HT-29 (cell line): ENCODE data around the gene FSIP1. TPM values are rescaled to one million over a fixed set of nuclear protein-coding genes. Genes with fewer than 3 reads are reported as not detected.

Source experiments
- DNase-seq: peaks from one replicate; pipeline ENCODE4 v3.0.0-alpha.2; 2015; ENCODE audit warnings: low spot score
- total RNA-seq: library from RNA; depleted of rRNA; stranded (reverse); fragments of >200 nt; shearing (Covaris generic); gene quantifications from 2 replicates; pipeline ENCODE4 v1.2.3, GENCODE V29; 2014

FSIP1 gene
- total RNA-seq, 1 experiment from 2014 or later = 0.48 TPM

- no peak for DNase-seq
Observed at GRCh38 chr15:39594446-39595337, 187.9 kb downstream of the FSIP1 start.

GRCh38 chr15:39593656-39594445, 188.8 kb downstream of the FSIP1 start:
- DNase-seq = no peak

GRCh38 chr15:39593071-39593655, 189.5 kb downstream of the FSIP1 start:
- DNase-seq = no peak

- no peak for DNase-seq
Observed at GRCh38 chr15:39592500-39592899, 190.1 kb downstream of the FSIP1 start.

- DNase-seq = no peak
Observed at GRCh38 chr15:39591896-39592315, 190.7 kb downstream of the FSIP1 start.

GRCh38 chr15:39591141-39591895, 191.3 kb downstream of the FSIP1 start:
- no peak for DNase-seq

- DNase-seq = no peak
Observed at GRCh38 chr15:39589815-39590644, 192.6 kb downstream of the FSIP1 start.

GRCh38 chr15:39589193-39589814, 193.3 kb downstream of the FSIP1 start:
- no peak for DNase-seq

GRCh38 chr15:39588531-39589192, 194.0 kb downstream of the FSIP1 start:
- no peak for DNase-seq

- DNase-seq = no peak
Observed at GRCh38 chr15:39587731-39588530, 194.7 kb downstream of the FSIP1 start.

- no peak for DNase-seq
Observed at GRCh38 chr15:39587096-39587721, 195.4 kb downstream of the FSIP1 start.

GRCh38 chr15:39586387-39587095, 196.1 kb downstream of the FSIP1 start:
- no peak for DNase-seq

GRCh38 chr15:39585871-39586301, 196.8 kb downstream of the FSIP1 start:
- no peak for DNase-seq

GRCh38 chr15:39585389-39585841, 197.2 kb downstream of the FSIP1 start:
- DNase-seq = no peak

GRCh38 chr15:39584662-39585388, 197.8 kb downstream of the FSIP1 start:
- DNase-seq = no peak

GRCh38 chr15:39584266-39584659, 198.4 kb downstream of the FSIP1 start:
- DNase-seq = no peak
